ENCODE results near the gene RPS15. TPM values are rescaled to one million over a fixed set of nuclear protein-coding genes. Genes with fewer than 3 reads are reported as not detected.

Gene RPS15
- total and polyA plus RNA-seq, 9 of the 15 experiments (the other 6 are each of a cell fraction or from before 2014, with no cell fraction given), result 605 to 2,791 (median 957) TPM

DNA sequence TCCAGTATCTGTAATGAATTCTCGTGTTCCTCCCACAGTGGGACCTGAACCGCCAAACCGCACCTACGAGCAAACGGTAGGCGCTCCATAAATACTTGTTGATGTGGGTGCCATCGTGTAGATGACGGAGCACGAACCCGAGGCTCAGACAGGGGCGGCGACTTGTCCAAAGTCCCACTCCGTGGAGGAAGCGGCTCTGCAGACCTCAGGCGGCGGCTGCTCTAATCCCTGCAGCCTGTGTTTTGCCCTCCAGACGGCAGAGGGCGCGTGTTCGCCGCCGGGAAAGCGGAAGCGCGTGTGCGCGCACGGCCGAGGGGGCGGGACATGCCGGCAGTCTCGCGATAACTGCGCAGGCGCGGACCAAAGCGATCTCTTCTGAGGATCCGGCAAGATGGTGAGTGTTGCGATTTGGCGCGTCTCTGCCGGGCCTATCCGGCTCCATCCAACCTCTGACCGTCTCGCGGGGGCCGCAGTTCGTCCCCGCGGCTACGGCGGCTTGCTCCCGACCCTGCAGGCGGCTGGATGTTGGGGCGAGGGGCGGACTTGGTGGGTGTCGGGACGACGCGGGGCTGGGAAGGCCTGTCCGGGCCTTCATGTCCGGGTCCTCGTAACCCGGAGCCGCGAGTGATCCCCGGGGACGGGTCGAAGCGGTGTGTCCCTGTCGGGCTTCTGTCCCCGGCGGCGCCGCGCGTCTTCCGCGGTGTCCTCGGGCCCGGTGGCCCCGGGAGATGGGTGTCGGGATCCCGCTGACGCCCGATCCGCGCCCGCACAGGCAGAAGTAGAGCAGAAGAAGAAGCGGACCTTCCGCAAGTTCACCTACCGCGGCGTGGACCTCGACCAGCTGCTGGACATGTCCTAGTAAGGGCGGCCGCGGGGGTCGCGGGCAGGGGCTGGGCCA is at the start of gene RPS15 (continued):
- no peak for TF ChIP-seq BRCA1 (IDR thresholded peaks at IDR 0.05)
- 0 out of 2 replicates have a peak, but pooled peaks have one; percentile 74 for TF ChIP-seq BRCA1 (CRISPR knock-in tag; IDR thresholded peaks at IDR 0.05)
- peak; percentile 67 to 71; a peak in 2 of 4 replicates for TF ChIP-seq NONO (IDR thresholded peaks at IDR 0.05; ENCODE audit: low read depth in 2 of 2, low read length in 1 of 2)
- TF ChIP-seq MAFG (tag; conservative IDR thresholded peaks at IDR 0.05), result no peak
- TF ChIP-seq, protein P1, sequence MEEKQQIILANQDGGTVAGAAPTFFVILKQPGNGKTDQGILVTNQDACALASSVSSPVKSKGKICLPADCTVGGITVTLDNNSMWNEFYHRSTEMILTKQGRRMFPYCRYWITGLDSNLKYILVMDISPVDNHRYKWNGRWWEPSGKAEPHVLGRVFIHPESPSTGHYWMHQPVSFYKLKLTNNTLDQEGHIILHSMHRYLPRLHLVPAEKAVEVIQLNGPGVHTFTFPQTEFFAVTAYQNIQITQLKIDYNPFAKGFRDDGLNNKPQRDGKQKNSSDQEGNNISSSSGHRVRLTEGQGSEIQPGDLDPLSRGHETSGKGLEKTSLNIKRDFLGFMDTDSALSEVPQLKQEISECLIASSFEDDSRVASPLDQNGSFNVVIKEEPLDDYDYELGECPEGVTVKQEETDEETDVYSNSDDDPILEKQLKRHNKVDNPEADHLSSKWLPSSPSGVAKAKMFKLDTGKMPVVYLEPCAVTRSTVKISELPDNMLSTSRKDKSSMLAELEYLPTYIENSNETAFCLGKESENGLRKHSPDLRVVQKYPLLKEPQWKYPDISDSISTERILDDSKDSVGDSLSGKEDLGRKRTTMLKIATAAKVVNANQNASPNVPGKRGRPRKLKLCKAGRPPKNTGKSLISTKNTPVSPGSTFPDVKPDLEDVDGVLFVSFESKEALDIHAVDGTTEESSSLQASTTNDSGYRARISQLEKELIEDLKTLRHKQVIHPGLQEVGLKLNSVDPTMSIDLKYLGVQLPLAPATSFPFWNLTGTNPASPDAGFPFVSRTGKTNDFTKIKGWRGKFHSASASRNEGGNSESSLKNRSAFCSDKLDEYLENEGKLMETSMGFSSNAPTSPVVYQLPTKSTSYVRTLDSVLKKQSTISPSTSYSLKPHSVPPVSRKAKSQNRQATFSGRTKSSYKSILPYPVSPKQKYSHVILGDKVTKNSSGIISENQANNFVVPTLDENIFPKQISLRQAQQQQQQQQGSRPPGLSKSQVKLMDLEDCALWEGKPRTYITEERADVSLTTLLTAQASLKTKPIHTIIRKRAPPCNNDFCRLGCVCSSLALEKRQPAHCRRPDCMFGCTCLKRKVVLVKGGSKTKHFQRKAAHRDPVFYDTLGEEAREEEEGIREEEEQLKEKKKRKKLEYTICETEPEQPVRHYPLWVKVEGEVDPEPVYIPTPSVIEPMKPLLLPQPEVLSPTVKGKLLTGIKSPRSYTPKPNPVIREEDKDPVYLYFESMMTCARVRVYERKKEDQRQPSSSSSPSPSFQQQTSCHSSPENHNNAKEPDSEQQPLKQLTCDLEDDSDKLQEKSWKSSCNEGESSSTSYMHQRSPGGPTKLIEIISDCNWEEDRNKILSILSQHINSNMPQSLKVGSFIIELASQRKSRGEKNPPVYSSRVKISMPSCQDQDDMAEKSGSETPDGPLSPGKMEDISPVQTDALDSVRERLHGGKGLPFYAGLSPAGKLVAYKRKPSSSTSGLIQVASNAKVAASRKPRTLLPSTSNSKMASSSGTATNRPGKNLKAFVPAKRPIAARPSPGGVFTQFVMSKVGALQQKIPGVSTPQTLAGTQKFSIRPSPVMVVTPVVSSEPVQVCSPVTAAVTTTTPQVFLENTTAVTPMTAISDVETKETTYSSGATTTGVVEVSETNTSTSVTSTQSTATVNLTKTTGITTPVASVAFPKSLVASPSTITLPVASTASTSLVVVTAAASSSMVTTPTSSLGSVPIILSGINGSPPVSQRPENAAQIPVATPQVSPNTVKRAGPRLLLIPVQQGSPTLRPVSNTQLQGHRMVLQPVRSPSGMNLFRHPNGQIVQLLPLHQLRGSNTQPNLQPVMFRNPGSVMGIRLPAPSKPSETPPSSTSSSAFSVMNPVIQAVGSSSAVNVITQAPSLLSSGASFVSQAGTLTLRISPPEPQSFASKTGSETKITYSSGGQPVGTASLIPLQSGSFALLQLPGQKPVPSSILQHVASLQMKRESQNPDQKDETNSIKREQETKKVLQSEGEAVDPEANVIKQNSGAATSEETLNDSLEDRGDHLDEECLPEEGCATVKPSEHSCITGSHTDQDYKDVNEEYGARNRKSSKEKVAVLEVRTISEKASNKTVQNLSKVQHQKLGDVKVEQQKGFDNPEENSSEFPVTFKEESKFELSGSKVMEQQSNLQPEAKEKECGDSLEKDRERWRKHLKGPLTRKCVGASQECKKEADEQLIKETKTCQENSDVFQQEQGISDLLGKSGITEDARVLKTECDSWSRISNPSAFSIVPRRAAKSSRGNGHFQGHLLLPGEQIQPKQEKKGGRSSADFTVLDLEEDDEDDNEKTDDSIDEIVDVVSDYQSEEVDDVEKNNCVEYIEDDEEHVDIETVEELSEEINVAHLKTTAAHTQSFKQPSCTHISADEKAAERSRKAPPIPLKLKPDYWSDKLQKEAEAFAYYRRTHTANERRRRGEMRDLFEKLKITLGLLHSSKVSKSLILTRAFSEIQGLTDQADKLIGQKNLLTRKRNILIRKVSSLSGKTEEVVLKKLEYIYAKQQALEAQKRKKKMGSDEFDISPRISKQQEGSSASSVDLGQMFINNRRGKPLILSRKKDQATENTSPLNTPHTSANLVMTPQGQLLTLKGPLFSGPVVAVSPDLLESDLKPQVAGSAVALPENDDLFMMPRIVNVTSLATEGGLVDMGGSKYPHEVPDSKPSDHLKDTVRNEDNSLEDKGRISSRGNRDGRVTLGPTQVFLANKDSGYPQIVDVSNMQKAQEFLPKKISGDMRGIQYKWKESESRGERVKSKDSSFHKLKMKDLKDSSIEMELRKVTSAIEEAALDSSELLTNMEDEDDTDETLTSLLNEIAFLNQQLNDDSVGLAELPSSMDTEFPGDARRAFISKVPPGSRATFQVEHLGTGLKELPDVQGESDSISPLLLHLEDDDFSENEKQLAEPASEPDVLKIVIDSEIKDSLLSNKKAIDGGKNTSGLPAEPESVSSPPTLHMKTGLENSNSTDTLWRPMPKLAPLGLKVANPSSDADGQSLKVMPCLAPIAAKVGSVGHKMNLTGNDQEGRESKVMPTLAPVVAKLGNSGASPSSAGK (IDR thresholded peaks at IDR 0.05), result peak; percentile 46
- TF ChIP-seq CBFB (CRISPR knock-in tag; IDR thresholded peaks at IDR 0.05), result no peak

All from K562 (cell line).